GM21576 (cell line): ENCODE results near the gene WFS1.

Experiments used
- ATAC-seq: cut with Tn5 transposase; IDR thresholded peaks from one replicate; pipeline ENCODE4 v1.9.1; 2021; ENCODE audit warnings: mild to moderate bottlenecking, moderate library complexity; ENCODE audit not compliant: unreplicated experiment

The WFS1 gene

GRCh38 chr4:6337331-6337935, 67.8 kb downstream of the WFS1 start:
- ATAC-seq = no peak

- no peak for ATAC-seq
These were observed 68.7 kb downstream of the WFS1 start for GRCh38 chr4:6338175-6338950.

- no peak for ATAC-seq
These were observed 69.5 kb downstream of the WFS1 start for GRCh38 chr4:6338951-6339817.

- no peak for ATAC-seq
These were observed 70.3 kb downstream of the WFS1 start for GRCh38 chr4:6339818-6340445.

GRCh38 chr4:6340446-6341015, 70.9 kb downstream of the WFS1 start:
- ATAC-seq = no peak

- ATAC-seq = no peak
These were observed 72.0 kb downstream of the WFS1 start for GRCh38 chr4:6341696-6342095.

- ATAC-seq = no peak
These were observed 73.1 kb downstream of the WFS1 start for GRCh38 chr4:6342530-6343293.

GRCh38 chr4:6343939-6344408, 74.3 kb downstream of the WFS1 start:
- no peak for ATAC-seq

GRCh38 chr4:6345096-6345830, 75.6 kb downstream of the WFS1 start:
- no peak for ATAC-seq

- ATAC-seq = no peak
These were observed 76.2 kb downstream of the WFS1 start for GRCh38 chr4:6345866-6346265.

- ATAC-seq = no peak
These were observed 76.9 kb downstream of the WFS1 start for GRCh38 chr4:6346373-6347110.

GRCh38 chr4:6347511-6348045, 77.9 kb downstream of the WFS1 start:
- no peak for ATAC-seq

GRCh38 chr4:6348408-6348807, 78.8 kb downstream of the WFS1 start:
- ATAC-seq = no peak

GRCh38 chr4:6349896-6350603, 80.4 kb downstream of the WFS1 start:
- no peak for ATAC-seq

- ATAC-seq = no peak
These were observed 81.0 kb downstream of the WFS1 start for GRCh38 chr4:6350646-6351045.

GRCh38 chr4:6351246-6352000, 81.8 kb downstream of the WFS1 start:
- ATAC-seq = no peak
